ENCODE results near the gene VSIR. TPM values are rescaled to one million over a fixed set of nuclear protein-coding genes. Genes with fewer than 3 reads are reported as not detected.

The VSIR gene
- total and polyA plus RNA-seq, 9 of the 15 experiments (the other 6 are each of a cell fraction or from before 2014, with no cell fraction given): 0.14 to 20.5 (median 9.3) TPM

DNA sequence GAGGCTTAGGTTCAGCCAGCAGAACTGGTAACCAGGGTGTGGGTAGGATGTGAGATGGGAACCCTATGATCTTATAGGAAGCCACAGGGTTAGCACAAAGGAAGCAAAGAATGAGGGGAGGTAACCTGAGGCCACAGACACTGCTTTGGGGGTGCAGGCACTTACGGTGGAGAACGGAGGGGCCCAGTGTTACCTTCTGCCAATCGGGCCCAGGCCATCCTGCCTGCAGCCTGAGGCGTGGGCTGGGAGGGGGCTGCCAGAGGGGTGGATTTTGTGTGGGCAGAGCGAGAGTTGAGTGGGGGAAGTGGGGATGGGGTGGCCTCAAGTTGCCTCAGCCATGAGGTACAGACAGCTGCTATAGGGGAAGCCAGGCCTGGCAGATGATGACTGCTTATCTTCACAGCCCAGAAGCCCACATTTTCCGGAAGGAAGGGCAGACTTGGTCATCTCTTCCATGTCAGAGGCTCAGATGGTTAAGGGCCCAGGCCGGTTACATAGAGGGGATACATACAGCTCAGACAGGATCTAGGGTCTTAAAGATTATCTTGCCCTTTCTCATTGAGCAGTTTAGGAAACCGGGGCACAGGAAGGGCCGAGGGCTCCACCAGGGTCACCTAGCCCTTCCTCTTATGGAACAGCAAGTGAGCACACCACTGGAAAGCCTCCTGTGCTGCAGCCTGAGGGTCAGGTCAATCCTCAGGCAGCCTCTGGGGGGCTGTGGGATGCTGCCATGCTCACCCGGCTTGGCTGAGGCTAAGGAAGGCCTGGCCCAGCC lies 24.4 kb upstream of the VSIR start (continued):
- TF ChIP-seq, protein P1, sequence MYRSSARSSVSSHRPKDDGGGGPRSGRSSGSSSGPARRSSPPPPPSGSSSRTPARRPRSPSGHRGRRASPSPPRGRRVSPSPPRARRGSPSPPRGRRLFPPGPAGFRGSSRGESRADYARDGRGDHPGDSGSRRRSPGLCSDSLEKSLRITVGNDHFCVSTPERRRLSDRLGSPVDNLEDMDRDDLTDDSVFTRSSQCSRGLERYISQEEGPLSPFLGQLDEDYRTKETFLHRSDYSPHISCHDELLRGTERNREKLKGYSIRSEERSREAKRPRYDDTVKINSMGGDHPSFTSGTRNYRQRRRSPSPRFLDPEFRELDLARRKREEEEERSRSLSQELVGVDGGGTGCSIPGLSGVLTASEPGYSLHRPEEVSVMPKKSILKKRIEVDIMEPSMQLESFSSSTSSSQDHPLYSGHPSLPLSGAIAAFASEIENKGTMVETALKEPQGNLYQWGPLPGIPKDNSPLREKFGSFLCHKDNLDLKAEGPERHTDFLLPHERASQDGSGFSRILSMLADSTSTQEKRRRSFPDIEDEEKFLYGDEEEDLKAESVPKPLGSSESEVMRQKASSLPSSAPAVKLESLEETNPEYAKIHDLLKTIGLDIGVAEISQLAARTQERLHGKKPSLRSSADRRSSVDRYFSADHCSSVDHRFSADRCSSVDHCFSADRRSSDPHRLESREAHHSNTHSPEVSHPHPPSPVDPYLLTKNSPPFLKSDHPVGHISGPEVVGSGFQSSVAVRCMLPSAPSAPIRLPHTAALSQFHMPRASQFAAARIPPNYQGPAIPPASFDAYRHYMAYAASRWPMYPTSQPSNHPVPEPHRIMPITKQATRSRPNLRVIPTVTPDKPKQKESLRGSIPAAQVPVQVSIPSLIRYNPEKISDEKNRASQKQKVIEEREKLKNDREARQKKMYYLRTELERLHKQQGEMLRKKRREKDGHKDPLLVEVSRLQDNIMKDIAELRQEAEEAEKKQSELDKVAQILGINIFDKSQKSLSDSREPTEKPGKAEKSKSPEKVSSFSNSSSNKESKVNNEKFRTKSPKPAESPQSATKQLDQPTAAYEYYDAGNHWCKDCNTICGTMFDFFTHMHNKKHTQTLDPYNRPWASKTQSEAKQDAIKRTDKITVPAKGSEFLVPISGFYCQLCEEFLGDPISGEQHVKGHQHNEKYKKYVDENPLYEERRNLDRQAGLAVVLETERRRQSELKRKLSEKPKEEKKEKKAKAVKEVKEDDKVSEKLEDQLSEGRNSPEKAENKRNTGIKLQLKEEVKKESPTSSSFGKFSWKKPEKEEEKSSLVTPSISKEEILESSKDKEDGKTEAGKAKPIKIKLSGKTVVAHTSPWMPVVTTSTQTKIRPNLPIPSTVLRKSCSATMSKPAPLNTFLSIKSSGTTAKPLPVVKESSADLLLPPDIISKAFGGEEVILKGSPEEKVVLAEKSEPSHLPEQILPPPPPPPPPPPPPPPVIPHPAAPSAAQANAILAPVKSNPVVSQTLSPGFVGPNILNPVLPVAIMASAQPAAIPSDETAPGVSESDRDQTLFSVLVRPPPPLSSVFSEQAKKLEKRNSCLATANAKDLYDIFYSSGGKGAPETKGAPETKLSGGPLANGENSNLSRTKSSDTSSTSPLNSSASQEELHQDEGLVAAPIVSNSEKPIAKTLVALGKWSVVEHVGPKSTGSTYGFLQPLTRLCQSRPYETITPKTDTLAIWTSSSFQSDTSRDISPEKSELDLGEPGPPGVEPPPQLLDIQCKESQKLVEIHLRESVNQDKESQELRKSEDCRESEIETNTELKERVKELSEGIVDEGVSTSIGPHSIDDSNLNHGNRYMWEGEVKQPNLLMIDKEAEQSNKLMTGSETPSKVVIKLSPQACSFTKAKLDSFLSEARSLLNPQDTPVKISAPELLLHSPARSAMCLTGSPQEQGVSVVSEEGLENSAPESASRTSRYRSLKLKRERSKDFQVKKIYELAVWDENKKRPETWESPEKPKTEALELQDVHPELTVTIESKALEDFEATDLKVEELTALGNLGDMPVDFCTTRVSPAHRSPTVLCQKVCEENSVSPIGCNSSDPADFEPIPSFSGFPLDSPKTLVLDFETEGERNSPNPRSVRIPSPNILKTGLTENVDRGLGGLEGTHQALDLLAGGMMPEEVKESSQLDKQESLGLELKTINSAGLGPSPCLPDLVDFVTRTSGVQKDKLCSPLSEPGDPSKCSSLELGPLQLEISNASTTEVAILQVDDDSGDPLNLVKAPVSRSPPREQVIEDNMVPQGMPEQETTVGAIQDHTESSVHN (IDR thresholded peaks at IDR 0.05; ENCODE audit: borderline replicate concordance in 1 of 2, low read depth in 1 of 2): no peak
- TF ChIP-seq ZNF436 (CRISPR knock-in tag; IDR thresholded peaks at IDR 0.05) (no peak), MYBL2 (IDR thresholded peaks at IDR 0.05; ENCODE audit: low read depth) (no peak), MYBL2 (CRISPR knock-in tag; IDR thresholded peaks at IDR 0.05; ENCODE audit: borderline replicate concordance) (no peak), HNRNPL (IDR thresholded peaks at IDR 0.05; ENCODE audit: low read depth, low read length) (no peak), CAMTA2 (CRISPR knock-in tag; conservative IDR thresholded peaks at IDR 0.05) (no peak), PTTG1 (tag; IDR thresholded peaks at IDR 0.05; ENCODE audit: low read depth) (no peak)
- TF ChIP-seq, protein P2, sequence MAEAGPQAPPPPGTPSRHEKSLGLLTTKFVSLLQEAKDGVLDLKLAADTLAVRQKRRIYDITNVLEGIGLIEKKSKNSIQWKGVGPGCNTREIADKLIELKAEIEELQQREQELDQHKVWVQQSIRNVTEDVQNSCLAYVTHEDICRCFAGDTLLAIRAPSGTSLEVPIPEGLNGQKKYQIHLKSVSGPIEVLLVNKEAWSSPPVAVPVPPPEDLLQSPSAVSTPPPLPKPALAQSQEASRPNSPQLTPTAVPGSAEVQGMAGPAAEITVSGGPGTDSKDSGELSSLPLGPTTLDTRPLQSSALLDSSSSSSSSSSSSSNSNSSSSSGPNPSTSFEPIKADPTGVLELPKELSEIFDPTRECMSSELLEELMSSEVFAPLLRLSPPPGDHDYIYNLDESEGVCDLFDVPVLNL (CRISPR knock-in tag; IDR thresholded peaks at IDR 0.05; ENCODE audit: low read depth): no peak
- TF ChIP-seq, protein P3, sequence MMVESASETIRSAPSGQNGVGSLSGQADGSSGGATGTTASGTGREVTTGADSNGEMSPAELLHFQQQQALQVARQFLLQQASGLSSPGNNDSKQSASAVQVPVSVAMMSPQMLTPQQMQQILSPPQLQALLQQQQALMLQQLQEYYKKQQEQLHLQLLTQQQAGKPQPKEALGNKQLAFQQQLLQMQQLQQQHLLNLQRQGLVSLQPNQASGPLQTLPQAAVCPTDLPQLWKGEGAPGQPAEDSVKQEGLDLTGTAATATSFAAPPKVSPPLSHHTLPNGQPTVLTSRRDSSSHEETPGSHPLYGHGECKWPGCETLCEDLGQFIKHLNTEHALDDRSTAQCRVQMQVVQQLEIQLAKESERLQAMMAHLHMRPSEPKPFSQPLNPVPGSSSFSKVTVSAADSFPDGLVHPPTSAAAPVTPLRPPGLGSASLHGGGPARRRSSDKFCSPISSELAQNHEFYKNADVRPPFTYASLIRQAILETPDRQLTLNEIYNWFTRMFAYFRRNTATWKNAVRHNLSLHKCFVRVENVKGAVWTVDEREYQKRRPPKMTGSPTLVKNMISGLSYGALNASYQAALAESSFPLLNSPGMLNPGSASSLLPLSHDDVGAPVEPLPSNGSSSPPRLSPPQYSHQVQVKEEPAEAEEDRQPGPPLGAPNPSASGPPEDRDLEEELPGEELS (CRISPR knock-in tag; IDR thresholded peaks at IDR 0.05; ENCODE audit: borderline replicate concordance): no peak
- TF ChIP-seq, protein P4, sequence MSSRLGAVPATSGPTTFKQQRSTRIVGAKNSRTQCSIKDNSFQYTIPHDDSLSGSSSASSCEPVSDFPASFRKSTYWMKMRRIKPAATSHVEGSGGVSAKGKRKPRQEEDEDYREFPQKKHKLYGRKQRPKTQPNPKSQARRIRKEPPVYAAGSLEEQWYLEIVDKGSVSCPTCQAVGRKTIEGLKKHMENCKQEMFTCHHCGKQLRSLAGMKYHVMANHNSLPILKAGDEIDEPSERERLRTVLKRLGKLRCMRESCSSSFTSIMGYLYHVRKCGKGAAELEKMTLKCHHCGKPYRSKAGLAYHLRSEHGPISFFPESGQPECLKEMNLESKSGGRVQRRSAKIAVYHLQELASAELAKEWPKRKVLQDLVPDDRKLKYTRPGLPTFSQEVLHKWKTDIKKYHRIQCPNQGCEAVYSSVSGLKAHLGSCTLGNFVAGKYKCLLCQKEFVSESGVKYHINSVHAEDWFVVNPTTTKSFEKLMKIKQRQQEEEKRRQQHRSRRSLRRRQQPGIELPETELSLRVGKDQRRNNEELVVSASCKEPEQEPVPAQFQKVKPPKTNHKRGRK (tag; IDR thresholded peaks at IDR 0.05): no peak
- TF ChIP-seq, protein P5, sequence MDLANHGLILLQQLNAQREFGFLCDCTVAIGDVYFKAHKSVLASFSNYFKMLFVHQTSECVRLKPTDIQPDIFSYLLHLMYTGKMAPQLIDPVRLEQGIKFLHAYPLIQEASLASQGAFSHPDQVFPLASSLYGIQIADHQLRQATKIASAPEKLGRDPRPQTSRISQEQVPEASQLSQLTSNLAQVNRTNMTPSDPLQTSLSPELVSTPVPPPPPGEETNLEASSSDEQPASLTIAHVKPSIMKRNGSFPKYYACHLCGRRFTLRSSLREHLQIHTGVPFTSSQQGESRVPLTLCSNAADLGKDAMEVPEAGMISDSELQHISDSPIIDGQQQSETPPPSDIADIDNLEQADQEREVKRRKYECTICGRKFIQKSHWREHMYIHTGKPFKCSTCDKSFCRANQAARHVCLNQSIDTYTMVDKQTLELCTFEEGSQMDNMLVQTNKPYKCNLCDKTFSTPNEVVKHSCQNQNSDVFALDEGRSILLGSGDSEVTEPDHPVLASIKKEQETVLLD (IDR thresholded peaks at IDR 0.05): no peak; the same call in 1 of the 2 replicates
